Neural progenitor cell (in vitro differentiated cells): Measurements from ENCODE around the gene DEFB132. TPM values are rescaled to one million over a fixed set of nuclear protein-coding genes. Genes with fewer than 3 reads are reported as not detected.
"Not testable (repeated sequence)": the region's sequence is repeated elsewhere in the genome, so short reads cannot be mapped to it uniquely, and the experiment has no call there.

ENCODE experiments used
- DNase-seq: peaks from one replicate; pipeline ENCODE4 v3.0.0-alpha.2; 2016; ENCODE audit warnings: low spot score
- H2AFZ ChIP-seq: fragments of 200-600 bp; sonication (generic); replicated peaks from 2 replicates; pipeline ENCODE4 v1.6.1; 2016; ENCODE audit warnings: antibody characterized with exemption
- H3F3A ChIP-seq: fragments of 200-600 bp; sonication (generic); 2 replicates; pipeline ENCODE4 v1.6.1; 2016; ENCODE audit warnings: antibody characterized with exemption, low read depth
- H3K27ac ChIP-seq: fragments of 200-600 bp; sonication (generic); 2 replicates; pipeline ENCODE4 v1.5.1; 2016; ENCODE audit warnings: mild to moderate bottlenecking
- H3K27me3 ChIP-seq: fragments of 200-600 bp; sonication (generic); 2 replicates; pipeline ENCODE4 v1.6.1; 2016; ENCODE audit warnings: mild to moderate bottlenecking, moderate library complexity
- H3K36me3 ChIP-seq: fragments of 200-600 bp; sonication (generic); 2 replicates; pipeline ENCODE4 v1.5.1; 2016
- H3K4me1 ChIP-seq: fragments of 200-600 bp; sonication (generic); 2 replicates; pipeline ENCODE4 v1.6.1; 2016; ENCODE audit warnings: mixed run types
- H3K4me2 ChIP-seq: fragments of 200-600 bp; sonication (generic); 2 replicates; pipeline ENCODE4 v1.6.1; 2016
- H3K4me3 ChIP-seq: fragments of 200-600 bp; sonication (generic); 2 replicates; pipeline ENCODE4 v1.5.1; 2016
- H3K79me2 ChIP-seq: fragments of 200-600 bp; sonication (generic); 2 replicates; pipeline ENCODE4 v1.6.1; 2016; ENCODE audit warnings: low read depth
- H3K9ac ChIP-seq: fragments of 200-600 bp; sonication (generic); 2 replicates; pipeline ENCODE4 v1.6.1; 2016
- H3K9me3 ChIP-seq: fragments of 200-600 bp; sonication (generic); 2 replicates; pipeline ENCODE4 v1.5.1; 2016; ENCODE audit warnings: low read depth
- H4K20me1 ChIP-seq: fragments of 200-600 bp; sonication (generic); 2 replicates; pipeline ENCODE4 v1.6.1; 2016; ENCODE audit warnings: low read depth
- H3K27ac Mint-ChIP-seq: 3 replicates; pipeline ENCODE4 v1.8.0; 2021; ENCODE audit warnings: mixed read lengths
- H3K27me3 Mint-ChIP-seq: 2 replicates; pipeline ENCODE4 v1.8.0; 2022; ENCODE audit warnings: low read depth, mild to moderate bottlenecking, inconsistent platforms, moderate library complexity, mixed read lengths; ENCODE audit not compliant: insufficient read depth
- H3K36me3 Mint-ChIP-seq: 3 replicates; pipeline ENCODE4 v1.8.0; 2021; ENCODE audit warnings: mixed read lengths
- H3K4me1 Mint-ChIP-seq: 3 replicates; pipeline ENCODE4 v1.8.0; 2021; ENCODE audit warnings: mixed read lengths
- H3K4me3 Mint-ChIP-seq: 3 replicates; pipeline ENCODE4 v1.8.0; 2021; ENCODE audit warnings: mild to moderate bottlenecking, moderate library complexity, mixed read lengths
- H3K9me3 Mint-ChIP-seq: 3 replicates; pipeline ENCODE4 v1.8.0; 2020; ENCODE audit warnings: mixed read lengths
- EZH2 ChIP-seq: fragments of 200-600 bp; sonication (generic); IDR thresholded peaks from 2 replicates; pipeline ENCODE4 v1.6.1; 2017; ENCODE audit warnings: antibody characterized with exemption, mild to moderate bottlenecking, moderate library complexity
- EZH2phosphoT487 ChIP-seq: fragments of 200-600 bp; sonication (generic); IDR thresholded peaks from 2 replicates; pipeline ENCODE4 v1.6.1; 2017; ENCODE audit warnings: antibody characterized with exemption
- total RNA-seq: library from RNA; depleted of rRNA; stranded (reverse); fragments of >200 nt; gene quantifications from 2 replicates; pipeline ENCODE4 v1.2.3, GENCODE V29; 2015; ENCODE audit warnings: low replicate concordance
- TF ChIP-seq, protein P1 (sequence below): fragments of 200-600 bp; sonication (generic); IDR thresholded peaks from 2 replicates; pipeline ENCODE4 v1.5.1; 2017; ENCODE audit warnings: antibody characterized with exemption, mild to moderate bottlenecking

DEFB132 gene
- total RNA-seq, 1 donor from 2014 or later = not detected

DNA sequence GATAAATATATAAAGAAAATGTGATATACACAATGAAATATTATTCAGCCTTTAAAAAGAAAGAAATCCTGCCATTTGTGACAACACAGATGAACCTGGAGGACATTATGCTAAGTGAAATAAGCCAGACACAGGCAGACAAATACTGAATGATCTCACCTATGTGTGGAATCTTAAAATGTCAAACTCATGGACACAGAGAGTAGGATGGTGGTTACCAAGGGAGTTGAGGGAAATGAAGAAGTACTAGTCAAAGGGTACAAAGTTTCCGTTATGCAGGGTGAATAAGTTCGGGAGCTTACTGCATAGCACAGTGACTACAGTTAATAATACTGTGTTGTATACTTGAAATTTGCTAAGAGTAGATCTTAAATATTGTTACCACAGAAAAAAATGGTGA is 14.6 kb upstream of the DEFB132 start:
- no peaks in the 10 kb centered on the region for H3F3A ChIP-seq
- no peaks in the 10 kb centered on the region for H3K4me1 ChIP-seq
- Mint-ChIP-seq H3K9me3 (peaks cover 2% of the 10 kb centered on the region), H3K4me1 (no peaks in the 10 kb centered on the region), H3K36me3 (no peaks in the 10 kb centered on the region), H3K27ac (no peak overlapping the region), H3K4me3 (no peak overlapping the region), H3K27me3 (peaks cover 2% of the 10 kb centered on the region)
- H3K4me2 ChIP-seq = no peak overlapping the region
- TF ChIP-seq EZH2phosphoT487 = no peak
- no peak for TF ChIP-seq EZH2
- TF ChIP-seq, protein P1, sequence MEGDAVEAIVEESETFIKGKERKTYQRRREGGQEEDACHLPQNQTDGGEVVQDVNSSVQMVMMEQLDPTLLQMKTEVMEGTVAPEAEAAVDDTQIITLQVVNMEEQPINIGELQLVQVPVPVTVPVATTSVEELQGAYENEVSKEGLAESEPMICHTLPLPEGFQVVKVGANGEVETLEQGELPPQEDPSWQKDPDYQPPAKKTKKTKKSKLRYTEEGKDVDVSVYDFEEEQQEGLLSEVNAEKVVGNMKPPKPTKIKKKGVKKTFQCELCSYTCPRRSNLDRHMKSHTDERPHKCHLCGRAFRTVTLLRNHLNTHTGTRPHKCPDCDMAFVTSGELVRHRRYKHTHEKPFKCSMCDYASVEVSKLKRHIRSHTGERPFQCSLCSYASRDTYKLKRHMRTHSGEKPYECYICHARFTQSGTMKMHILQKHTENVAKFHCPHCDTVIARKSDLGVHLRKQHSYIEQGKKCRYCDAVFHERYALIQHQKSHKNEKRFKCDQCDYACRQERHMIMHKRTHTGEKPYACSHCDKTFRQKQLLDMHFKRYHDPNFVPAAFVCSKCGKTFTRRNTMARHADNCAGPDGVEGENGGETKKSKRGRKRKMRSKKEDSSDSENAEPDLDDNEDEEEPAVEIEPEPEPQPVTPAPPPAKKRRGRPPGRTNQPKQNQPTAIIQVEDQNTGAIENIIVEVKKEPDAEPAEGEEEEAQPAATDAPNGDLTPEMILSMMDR = no peak
- no peak overlapping the region for H3K27ac ChIP-seq
- no peaks in the 10 kb centered on the region for H4K20me1 ChIP-seq
- no peak overlapping the region for H3K9ac ChIP-seq
- H3K4me3 ChIP-seq = no peak overlapping the region
- H3K27me3 ChIP-seq = peaks cover 90% of the 10 kb centered on the region
- DNase-seq = no peak
- no peaks in the 10 kb centered on the region for H3K9me3 ChIP-seq
- H3K36me3 ChIP-seq = no peaks in the 10 kb centered on the region
- H2AFZ ChIP-seq = no peak overlapping the region
- no peaks in the 10 kb centered on the region for H3K79me2 ChIP-seq

- Histone ChIP-seq H3K36me3 (no peaks in the 10 kb centered on the region), H3K4me2 (no peak overlapping the region), H3K4me3 (no peak overlapping the region), H3K9me3 (no peaks in the 10 kb centered on the region), H3K4me1 (peaks cover 6% of the 10 kb centered on the region), H4K20me1 (no peaks in the 10 kb centered on the region), H3K27ac (no peak overlapping the region), H3K79me2 (no peaks in the 10 kb centered on the region), H3K9ac (no peak overlapping the region), H3K27me3 (peaks cover 80% of the 10 kb centered on the region), H2AFZ (peak overlapping the region; percentile 45), H3F3A (no peaks in the 10 kb centered on the region)
- no peak overlapping the region for H3K27ac Mint-ChIP-seq
- H3K4me1 Mint-ChIP-seq = peaks cover 2% of the 10 kb centered on the region
- H3K27me3 Mint-ChIP-seq = no peaks in the 10 kb centered on the region
- no peak overlapping the region for H3K4me3 Mint-ChIP-seq
- DNase-seq = no peak
- H3K36me3 Mint-ChIP-seq = no peaks in the 10 kb centered on the region
- TF ChIP-seq EZH2 (no peak), EZH2phosphoT487 (no peak)
- TF ChIP-seq, protein P1 = no peak
- peaks cover 2% of the 10 kb centered on the region for H3K9me3 Mint-ChIP-seq
These were observed 6.2 kb upstream of the DEFB132 start for GRCh38 chr20:251354-251753.

GRCh38 chr20:252801-253200 is 4.7 kb upstream of the DEFB132 start:
- Histone ChIP-seq H3K36me3 (no peaks in the 10 kb centered on the region), H3K4me3 (no peak overlapping the region), H3K9me3 (no peaks in the 10 kb centered on the region), H3F3A (no peaks in the 10 kb centered on the region), H4K20me1 (no peaks in the 10 kb centered on the region), H3K27me3 (peaks cover 82% of the 10 kb centered on the region), H2AFZ (peak overlapping the region; percentile 42), H3K27ac (no peak overlapping the region), H3K4me2 (no peak overlapping the region), H3K9ac (no peak overlapping the region), H3K79me2 (no peaks in the 10 kb centered on the region), H3K4me1 (peaks cover 6% of the 10 kb centered on the region)
- Mint-ChIP-seq H3K4me1 (peaks cover 2% of the 10 kb centered on the region), H3K27ac (no peak overlapping the region), H3K9me3 (no peaks in the 10 kb centered on the region), H3K4me3 (no peak overlapping the region), H3K36me3 (no peaks in the 10 kb centered on the region), H3K27me3 (no peaks in the 10 kb centered on the region)
- TF ChIP-seq, protein P1 = no peak
- TF ChIP-seq EZH2 (no peak), EZH2phosphoT487 (no peak)
- DNase-seq = no peak

- not testable (repeated sequence) for H3F3A ChIP-seq, H3K36me3 ChIP-seq, H3K36me3 Mint-ChIP-seq, H3K27ac Mint-ChIP-seq, H3K9me3 ChIP-seq, H4K20me1 ChIP-seq, H3K9ac ChIP-seq, H3K4me1 ChIP-seq, H3K4me3 ChIP-seq, H3K27ac ChIP-seq, H3K27me3 Mint-ChIP-seq, H3K9me3 Mint-ChIP-seq, H3K79me2 ChIP-seq, H3K4me1 Mint-ChIP-seq, H3K4me2 ChIP-seq, DNase-seq
- peak overlapping the region; percentile 42 for H2AFZ ChIP-seq
- peaks cover 89% of the 10 kb centered on the region for H3K27me3 ChIP-seq
- H3K4me3 Mint-ChIP-seq = peak overlapping the region; percentile 46
These were observed 4.1 kb upstream of the DEFB132 start for GRCh38 chr20:253447-253846.
